LoVo (cell line): Measurements from ENCODE around the gene GRM8.

Source experiments
- DNase-seq: peaks from one replicate; pipeline ENCODE4 v3.0.0-alpha.2; 2016; ENCODE audit warnings: low spot score

The GRM8 gene

GRCh38 chr7:127230192-127230925 is 22.4 kb downstream of the GRM8 start:
- DNase-seq: no peak

GRCh38 chr7:127226685-127227374 is 25.9 kb downstream of the GRM8 start:
- DNase-seq: no peak

- no peak for DNase-seq
Observed at GRCh38 chr7:127221731-127222130, 31.0 kb downstream of the GRM8 start.

GRCh38 chr7:127214956-127215718 is 37.6 kb downstream of the GRM8 start:
- DNase-seq: no peak

- no peak for DNase-seq
Observed at GRCh38 chr7:127209886-127210285, 42.9 kb downstream of the GRM8 start.

GRCh38 chr7:127208860-127209259 is 43.9 kb downstream of the GRM8 start:
- DNase-seq: no peak

GRCh38 chr7:127208351-127208750 is 44.4 kb downstream of the GRM8 start:
- no peak for DNase-seq

- no peak for DNase-seq
Observed at GRCh38 chr7:127207806-127208205, 44.9 kb downstream of the GRM8 start.

- DNase-seq: no peak
Observed at GRCh38 chr7:127207230-127207629, 45.5 kb downstream of the GRM8 start.

GRCh38 chr7:127194571-127194970 is 58.2 kb downstream of the GRM8 start:
- DNase-seq: no peak

GRCh38 chr7:127189886-127190285 is 62.9 kb downstream of the GRM8 start:
- no peak for DNase-seq

GRCh38 chr7:127189074-127189473 is 63.7 kb downstream of the GRM8 start:
- no peak for DNase-seq

GRCh38 chr7:127187740-127188139 is 65.0 kb downstream of the GRM8 start:
- DNase-seq: no peak

GRCh38 chr7:127186686-127187085 is 66.1 kb downstream of the GRM8 start:
- DNase-seq: no peak

- DNase-seq: no peak
Observed at GRCh38 chr7:127177156-127177555, 75.6 kb downstream of the GRM8 start.

- no peak for DNase-seq
Observed at GRCh38 chr7:127162366-127162765, 90.4 kb downstream of the GRM8 start.

GRCh38 chr7:127158659-127159058 is 94.1 kb downstream of the GRM8 start:
- no peak for DNase-seq

GRCh38 chr7:127154958-127155357 is 97.8 kb downstream of the GRM8 start:
- no peak for DNase-seq

GRCh38 chr7:127154101-127154500 is 98.6 kb downstream of the GRM8 start:
- no peak for DNase-seq

- DNase-seq: no peak
Observed at GRCh38 chr7:127153315-127153714, 99.4 kb downstream of the GRM8 start.

GRCh38 chr7:127152423-127152822 is 100.3 kb downstream of the GRM8 start:
- no peak for DNase-seq

- no peak for DNase-seq
Observed at GRCh38 chr7:127151379-127151778, 101.4 kb downstream of the GRM8 start.

GRCh38 chr7:127150543-127150942 is 102.2 kb downstream of the GRM8 start:
- DNase-seq: no peak
